HepG2 (cell line): ENCODE measurements around the gene POU2AF3. TPM values are rescaled to one million over a fixed set of nuclear protein-coding genes. Genes with fewer than 3 reads are reported as not detected.
A peak's percentile ranks its signal among the peaks of the same experiment; 100 is the strongest.

Source experiments
- ATAC-seq: fragments of 200-7000 bp; cut with Tn5 transposase; 3 replicates; pipeline ENCODE4 v1.9.1; 2020; ENCODE audit warnings: mild to moderate bottlenecking, moderate library complexity
- BruUV-seq: library from RNA; stranded (reverse); fragments of 400-500 nt; replicated peaks from 2 replicates; lab custom pipeline; 2021; lab: Mats Ljungman, UMichigan
- CTCF ChIA-PET: fragments of 300-600 bp; formaldehyde crosslinking; extraction: SDS; loops from one replicate; lab custom pipeline; 2021; ENCODE audit warnings: low total read pairs, inconsistent platforms, low intra/inter-chr PET ratio; lab: Yijun Ruan, JAX
- POLR2A ChIA-PET: fragments of 350-600 bp; sonication (Branson Sonifier 250); formaldehyde crosslinking; loops from one replicate; lab custom pipeline; 2020; ENCODE audit warnings: antibody characterized with exemption, inconsistent platforms; lab: Yijun Ruan, JAX
- DNase-seq: peaks from one replicate; pipeline ENCODE4 v3.0.0-alpha.2; 2015; ENCODE audit warnings: low spot score
- FAIRE-seq: peaks from 3 replicates; lab custom pipeline; 2011; peaks lifted over from hg19 to GRCh38; lab: Jason Lieb, UNC
- H2AFZ ChIP-seq: one replicate; pipeline ENCODE4 v1.6.1; 2011; ENCODE audit warnings: low read length, inconsistent platforms
- H3K27ac ChIP-seq: fragments of 300-600 bp; 3 replicates; pipeline ENCODE4 v1.8.0; 2011; ENCODE audit warnings: mixed run types, mild to moderate bottlenecking, mixed read lengths, low read length, inconsistent platforms; ENCODE audit not compliant: insufficient read depth; ENCODE audit errors: extremely low read length
- H3K27me3 ChIP-seq, 2 experiments: fragments of 200-600 bp in 1 of 2; 2 replicates in 1 of 2; 3 replicates in 1 of 2; pipeline versions ENCODE4 v1.6.0 to v1.8.0; 2011; ENCODE audit warnings: low read length in 2 of 2, mild to moderate bottlenecking in 2 of 2, moderate library complexity in 2 of 2, inconsistent platforms in 1 of 2; ENCODE audit not compliant: insufficient read depth in 2 of 2, control insufficient read depth in 1 of 2
- H3K36me3 ChIP-seq, 2 experiments: fragments of 200-600 bp in 1 of 2; replicated peaks in 1 of 2; 2 replicates in 1 of 2; 3 replicates in 1 of 2; pipeline versions ENCODE4 v1.5.1 to v1.8.0; 2011; ENCODE audit warnings: low read length in 2 of 2, inconsistent platforms in 1 of 2; ENCODE audit not compliant: insufficient read depth in 2 of 2, control insufficient read depth in 1 of 2
- H3K4me1 ChIP-seq: 2 replicates; pipeline ENCODE4 v1.5.1; 2012; ENCODE audit warnings: low read length, inconsistent platforms; ENCODE audit not compliant: insufficient read depth
- H3K4me2 ChIP-seq: 2 replicates; pipeline ENCODE4 v1.6.0; 2011; ENCODE audit warnings: low read depth, low read length, inconsistent platforms
- H3K4me3 ChIP-seq, 3 experiments: fragments of 200-600 bp in 1 of 3; sonication (generic), shearing (Covaris generic) in 1 of 3; replicated peaks in 1 of 3; 2 replicates each; pipeline ENCODE4 v1.5.1; 2011 to 2016; ENCODE audit warnings: low read length in 3 of 3, inconsistent platforms in 2 of 3, low read depth in 2 of 3, mild to moderate bottlenecking in 2 of 3, control low read depth in 1 of 3, mixed read lengths in 1 of 3; ENCODE audit not compliant: insufficient read depth in 1 of 3
- H3K79me2 ChIP-seq: one replicate; pipeline ENCODE4 v1.6.1; 2011; ENCODE audit warnings: low read length, inconsistent platforms; ENCODE audit not compliant: insufficient read depth
- H3K9ac ChIP-seq: 2 replicates; pipeline ENCODE4 v1.6.0; 2011; ENCODE audit warnings: mild to moderate bottlenecking, low read depth, low read length, inconsistent platforms; ENCODE audit not compliant: insufficient read depth
- H3K9me3 ChIP-seq: 2 replicates; pipeline ENCODE4 v1.5.1; 2012; ENCODE audit warnings: mild to moderate bottlenecking, low read length
- H4K20me1 ChIP-seq: 2 replicates; pipeline ENCODE4 v1.6.0; 2011; ENCODE audit warnings: inconsistent platforms, mild to moderate bottlenecking, low read length, moderate library complexity; ENCODE audit not compliant: insufficient read depth
- DMAP1 ChIP-seq: IDR thresholded peaks from 2 replicates; pipeline ENCODE4 v1.6.1; 2016
- DR1 ChIP-seq: sonication (generic); formaldehyde crosslinking; IDR thresholded peaks from 2 replicates; pipeline ENCODE4 v1.8.0; 2021; ENCODE audit warnings: mild to moderate bottlenecking, missing genetic modification reagents, inconsistent platforms
- ETV5 ChIP-seq: IDR thresholded peaks from 2 replicates; pipeline ENCODE4 v1.6.1; 2018; ENCODE audit warnings: missing biosample characterization, missing genetic modification reagents, inconsistent platforms, borderline replicate concordance
- HDAC2 ChIP-seq: sonication (generic); formaldehyde crosslinking; IDR thresholded peaks from 2 replicates; pipeline ENCODE4 v1.4.0; 2020; ENCODE audit warnings: missing genetic modification reagents
- HNF4G ChIP-seq, 2 experiments: sonication (generic) in 1 of 2; formaldehyde crosslinking in 1 of 2; IDR thresholded peaks; 2 replicates each; pipeline versions ENCODE4 v1.4.0 to v1.6.1; 2011 to 2020; ENCODE audit warnings: borderline replicate concordance in 2 of 2, low read depth in 2 of 2, mild to moderate bottlenecking in 2 of 2, low read length in 1 of 2, missing genetic modification reagents in 1 of 2, moderate library complexity in 1 of 2
- NONO ChIP-seq, 2 experiments: fragments of 450-650 bp in 1 of 2; sonication (generic) in 1 of 2; formaldehyde crosslinking in 1 of 2; IDR thresholded peaks in 1 of 2; conservative IDR thresholded peaks in 1 of 2; 2 replicates each; pipeline versions ENCODE4 v1.6.1 to v1.8.0; 2017 to 2022; ENCODE audit warnings: mild to moderate bottlenecking in 1 of 2, missing genetic modification reagents in 1 of 2, moderate library complexity in 1 of 2
- NR2C2 ChIP-seq: sonication (generic); formaldehyde crosslinking; IDR thresholded peaks from 2 replicates; pipeline ENCODE4 v1.4.0; 2020; ENCODE audit warnings: missing genetic modification reagents, mild to moderate bottlenecking, moderate library complexity, borderline replicate concordance
- NR3C1 ChIP-seq: sonication (generic); formaldehyde crosslinking; IDR thresholded peaks from 2 replicates; pipeline ENCODE4 v1.4.0; 2020; ENCODE audit warnings: missing genetic modification reagents
- PAX8 ChIP-seq: sonication (generic); formaldehyde crosslinking; IDR thresholded peaks from 2 replicates; pipeline ENCODE4 v1.8.0; 2022; ENCODE audit warnings: mild to moderate bottlenecking, missing genetic modification reagents, borderline replicate concordance
- PCBP2 ChIP-seq: fragments of 200-400 bp; formaldehyde crosslinking; optimal IDR thresholded peaks from 2 replicates; pipeline ENCODE3; 2018; ENCODE audit warnings: low read length, low read depth; ENCODE audit not compliant: poor library complexity, severe bottlenecking
- PITX1 ChIP-seq: sonication (generic); formaldehyde crosslinking; IDR thresholded peaks from 2 replicates; pipeline ENCODE4 v1.5.1; 2020; ENCODE audit warnings: mild to moderate bottlenecking, missing genetic modification reagents
- RXRB ChIP-seq: IDR thresholded peaks from 2 replicates; pipeline ENCODE4 v1.6.1; 2016; ENCODE audit warnings: borderline replicate concordance, missing genetic modification reagents, missing compliant biosample characterization
- STAT5B ChIP-seq: sonication (generic); formaldehyde crosslinking; IDR thresholded peaks from 2 replicates; pipeline ENCODE4 v1.4.0; 2020; ENCODE audit warnings: missing genetic modification reagents
- ZBTB1 ChIP-seq: sonication (generic); formaldehyde crosslinking; IDR thresholded peaks from 2 replicates; pipeline ENCODE4 v1.4.0; 2020; ENCODE audit warnings: missing genetic modification reagents, borderline replicate concordance
- ZBTB7A ChIP-seq: sonication (generic); formaldehyde crosslinking; IDR thresholded peaks from 2 replicates; pipeline ENCODE4 v1.8.0; 2022; ENCODE audit warnings: mild to moderate bottlenecking, missing genetic modification reagents
- ZMYM4 ChIP-seq: sonication (generic); formaldehyde crosslinking; IDR thresholded peaks from 2 replicates; pipeline ENCODE4 v1.8.1; 2023; ENCODE audit warnings: mild to moderate bottlenecking, missing genetic modification reagents
- ZNF432 ChIP-seq: sonication (generic); formaldehyde crosslinking; IDR thresholded peaks from 2 replicates; pipeline ENCODE4 v1.5.0; 2020; ENCODE audit warnings: missing genetic modification reagents, mild to moderate bottlenecking, borderline replicate concordance
- ZNF768 ChIP-seq: sonication (generic); formaldehyde crosslinking; IDR thresholded peaks from 2 replicates; pipeline ENCODE4 v1.4.0; 2020; ENCODE audit warnings: missing genetic modification reagents
- WGBS: methylation state at CpG from one replicate; pipeline ENCODE4 v1.1.6; 2017; ENCODE audit warnings: low lambda C conversion rate; 5-methylcytosine and 5-hydroxymethylcytosine counted together
- in situ Hi-C: cut with HindIII; loops from 2 replicates; pipeline ENCODE4 v1.10.0; 2017; ENCODE audit warnings: low pct_unique_long_range_greater_than_20kb; ENCODE audit not compliant: extremely low pct_ligation_motif_present
- intact Hi-C: fragments of 100-400 bp; cut with micrococcal nuclease; formaldehyde crosslinking; loops from one replicate; pipeline ENCODE4 v1.10.0; 2022; ENCODE audit not compliant: unreplicated experiment
- polyA plus RNA-seq, 8 experiments: library from polyadenylated mRNA; depleted of rRNA in 3 of 8; stranded (reverse) in 7 of 8; unstranded in 1 of 8; fragments of >200 nt; fragmentation: Illumina TruSeq in 4 of 8; extraction: Trizol in 4 of 8; gene quantifications; 2 replicates each; pipeline versions ENCODE4 v1.2.1 to v1.2.3, GENCODE V29; 2011 to 2016; ENCODE audit warnings: low read depth in 4 of 8, missing spikeins in 1 of 8, mixed read lengths in 1 of 8; ENCODE audit not compliant: insufficient read depth in 1 of 8
- total RNA-seq, 5 experiments: library from RNA; depleted of rRNA; stranded (reverse); fragments of >200 nt; fragmentation: Illumina TruSeq; extraction: Trizol; gene quantifications; 2 replicates each; pipeline ENCODE4 v1.2.3, GENCODE V29; 2016; ENCODE audit warnings: low read depth in 1 of 5
- TF ChIP-seq, protein P1 (sequence below): sonication (generic); formaldehyde crosslinking; IDR thresholded peaks from 2 replicates; pipeline ENCODE4 v1.8.0; 2022; ENCODE audit warnings: mild to moderate bottlenecking, missing genetic modification reagents, borderline replicate concordance

Gene POU2AF3
- total and polyA plus RNA-seq, 2 of the 13 experiments (the other 11 are each of a cell fraction or from before 2014, with no cell fraction given) = 7.8 to 71.2 TPM

DNA sequence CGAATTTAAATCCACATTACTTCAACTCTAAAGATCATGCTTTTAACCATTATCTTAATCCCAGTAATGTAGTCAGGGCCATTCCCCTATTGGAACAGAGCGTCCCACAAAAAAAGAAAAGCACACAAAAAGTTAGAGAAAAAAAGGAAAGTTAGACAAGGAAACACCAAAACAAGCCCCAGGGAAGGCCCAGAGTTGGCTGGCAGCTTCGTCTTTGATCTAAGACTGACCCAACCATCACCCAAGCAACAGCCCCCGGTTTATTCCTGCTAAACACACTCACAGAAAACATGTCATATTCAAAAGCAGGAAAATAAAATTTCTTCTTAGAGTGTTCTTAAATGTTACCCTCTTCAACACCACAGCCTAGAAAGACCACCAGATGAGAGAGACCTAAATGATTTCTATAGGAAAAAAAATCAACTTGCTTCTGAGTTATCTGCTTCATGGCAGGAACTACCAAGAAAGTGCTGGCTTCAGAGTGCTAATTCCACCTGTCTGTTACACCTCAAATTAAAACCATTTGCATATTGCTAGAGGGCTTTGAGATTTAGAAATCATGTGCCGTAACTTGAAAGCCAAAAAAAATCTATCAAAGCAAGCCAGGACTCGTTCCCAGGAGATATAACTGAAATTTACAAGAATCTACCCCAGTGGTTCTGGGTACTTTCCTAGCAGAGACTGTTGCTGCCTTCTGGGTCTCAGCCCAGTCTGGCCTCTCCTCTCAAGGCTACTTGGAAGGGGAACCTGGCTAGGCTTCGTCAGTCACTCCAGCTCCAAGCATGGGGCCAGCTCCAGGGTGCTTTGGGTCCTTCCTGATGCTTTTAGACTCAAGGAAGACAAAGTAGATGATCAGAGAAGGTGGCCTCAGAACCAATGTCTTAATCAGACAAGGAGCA is 31.2 kb downstream of the POU2AF3 start (continued):
- TF ChIP-seq ZNF432 (CRISPR knock-in tag) = no peak
- no peak for TF ChIP-seq NR3C1 (CRISPR knock-in tag)
- no peak for TF ChIP-seq RXRB
- TF ChIP-seq ZBTB1 (CRISPR knock-in tag) = no peak
- TF ChIP-seq, all 625 proteins: peak for 0

DNA sequence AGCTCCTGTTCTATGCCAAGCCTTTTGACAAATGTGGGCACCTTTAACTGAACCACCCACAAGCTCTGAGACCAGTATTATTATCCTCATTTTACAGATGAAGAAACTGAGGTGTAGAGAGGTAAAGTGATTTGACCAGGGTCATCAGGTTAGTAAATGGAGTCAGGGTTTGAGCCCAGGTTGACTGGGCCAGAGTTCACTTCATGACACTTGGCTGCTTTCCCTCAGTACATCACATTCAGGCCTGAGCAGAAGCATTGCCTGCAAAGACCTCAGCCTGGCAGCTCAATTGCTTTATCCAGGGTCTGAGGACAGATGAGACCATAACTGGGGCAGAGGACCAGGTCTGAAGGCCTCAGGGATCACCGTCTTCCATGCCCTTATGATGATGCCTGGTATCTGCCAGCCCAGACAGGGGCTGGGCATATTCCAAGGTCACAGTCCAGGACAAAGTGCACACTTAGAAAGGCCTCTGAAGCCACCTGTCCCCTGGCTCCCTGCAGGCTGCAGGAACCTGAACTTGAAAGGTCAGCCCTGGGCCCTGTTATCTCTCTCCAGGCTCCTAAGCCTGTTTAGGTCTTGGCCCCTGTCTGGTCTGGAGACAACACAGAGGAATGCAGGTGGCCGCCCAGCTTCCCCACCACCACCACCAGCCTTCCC is 32.0 kb downstream of the POU2AF3 start:
- peak; percentile 42 for DNase-seq
- Histone ChIP-seq H3K9ac (no peak overlapping the region), H3K9me3 (no peaks in the 10 kb centered on the region), H2AFZ (no peak overlapping the region), H3K4me2 (0 out of 2 replicates have a peak overlapping the region, but pooled peaks have one; percentile 4), H3K36me3 (no peaks in the 10 kb centered on the region), H3K27ac (no peak overlapping the region), H3K79me2 (no peaks in the 10 kb centered on the region), H4K20me1 (no peaks in the 10 kb centered on the region), H3K4me3 (no peak overlapping the region), H3K4me1 (peaks cover 84% of the 10 kb centered on the region), H3K27me3 (no peaks in the 10 kb centered on the region)
- ATAC-seq = no peak
- 57% methylated on average over 1 of the region's 2 CpGs for WGBS
- FAIRE-seq = no peak
- ChIA-PET POLR2A (interaction anchor here (2.1 to 8.2 kb wide), 2 partner anchors 10 to 30 kb away, joined by 11 to 197 read pairs; no protein-coding TSS in a partner anchor), CTCF (no interaction called here)
- in situ Hi-C loops = no loop called here
- intact Hi-C loops = no loop called here
- BruUV-seq = no TSS peak
- TF ChIP-seq PAX8 (CRISPR knock-in tag) (no peak), ZBTB7A (CRISPR knock-in tag) (0 out of 2 replicates have a peak, but pooled peaks have one; percentile 20), HDAC2 (CRISPR knock-in tag) (peak; percentile 49; the same call in 1 of the 2 replicates), DMAP1 (CRISPR knock-in tag) (0 out of 2 replicates have a peak, but pooled peaks have one; percentile 21), PITX1 (CRISPR knock-in tag) (0 out of 2 replicates have a peak, but pooled peaks have one; percentile 52), DR1 (0 out of 2 replicates have a peak, but pooled peaks have one; percentile 19), HNF4G (IDR thresholded peaks at IDR 0.05; ENCODE audit: borderline replicate concordance, low read depth, low read length) (peak; percentile 52), HNF4G (CRISPR knock-in tag; IDR thresholded peaks at IDR 0.05; ENCODE audit: borderline replicate concordance, low read depth) (peak; percentile 58; the same call in 1 of the 2 replicates), STAT5B (CRISPR knock-in tag) (no peak), ZMYM4 (CRISPR knock-in tag) (0 out of 2 replicates have a peak, but pooled peaks have one; percentile 46), ETV5 (CRISPR knock-in tag) (peak; percentile 41; the same call in 1 of the 2 replicates), NONO (IDR thresholded peaks at IDR 0.05) (no peak), NONO (CRISPR knock-in tag; conservative IDR thresholded peaks at IDR 0.05) (no peak), ZNF768 (no peak), PCBP2 (no peak), NR2C2 (peak; percentile 54)
- TF ChIP-seq, protein P1, sequence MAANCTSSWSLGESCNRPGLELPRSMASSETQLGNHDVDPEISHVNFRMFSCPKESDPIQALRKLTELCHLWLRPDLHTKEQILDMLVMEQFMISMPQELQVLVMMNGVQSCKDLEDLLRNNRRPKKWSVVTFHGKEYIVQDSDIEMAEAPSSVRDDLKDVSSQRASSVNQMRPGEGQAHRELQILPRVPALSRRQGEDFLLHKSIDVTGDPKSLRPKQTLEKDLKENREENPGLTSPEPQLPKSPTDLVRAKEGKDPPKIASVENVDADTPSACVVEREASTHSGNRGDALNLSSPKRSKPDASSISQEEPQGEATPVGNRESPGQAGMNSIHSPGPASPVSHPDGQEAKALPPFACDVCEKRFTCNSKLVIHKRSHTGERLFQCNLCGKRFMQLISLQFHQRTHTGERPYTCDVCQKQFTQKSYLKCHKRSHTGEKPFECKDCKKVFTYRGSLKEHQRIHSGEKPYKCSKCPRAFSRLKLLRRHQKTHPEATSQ (CRISPR knock-in tag) = no peak
